Measurements from ENCODE around the gene NFKBIA.
"Not testable (repeated sequence)": the region's sequence is repeated elsewhere in the genome, so short reads cannot be mapped to it uniquely, and the experiment has no call there.

NFKBIA gene

GRCh38 chr14:35404449-35405303, at the start of gene NFKBIA:
TSS of gene NFKBIA (minus strand) at chr14:35404749. CDS start at chr14:35404644, 105 bp downstream.
- peak; percentile 89 for DNase-seq (ENCODE audit: low spot score)

- no peak for DNase-seq (ENCODE audit: low spot score)
These were observed 41.9 kb upstream of the NFKBIA start for GRCh38 chr14:35446450-35446849.

GRCh38 chr14:35444104-35444503, 39.6 kb upstream of the NFKBIA start:
- DNase-seq (ENCODE audit: low spot score), result no peak

GRCh38 chr14:35441160-35441559, 36.6 kb upstream of the NFKBIA start:
- no peak for DNase-seq (ENCODE audit: low spot score)

GRCh38 chr14:35438910-35439713, 34.6 kb upstream of the NFKBIA start:
- DNase-seq (ENCODE audit: low spot score), result peak; percentile 24

GRCh38 chr14:35438492-35438891, 33.9 kb upstream of the NFKBIA start:
- not testable (repeated sequence) for DNase-seq (ENCODE audit: low spot score)

GRCh38 chr14:35435177-35435576, 30.6 kb upstream of the NFKBIA start:
- no peak for DNase-seq (ENCODE audit: low spot score)

- DNase-seq (ENCODE audit: low spot score), result no peak
These were observed 29.3 kb upstream of the NFKBIA start for GRCh38 chr14:35433826-35434225.

- DNase-seq (ENCODE audit: low spot score), result no peak
These were observed 26.1 kb upstream of the NFKBIA start for GRCh38 chr14:35430459-35431199.

- no peak for DNase-seq (ENCODE audit: low spot score)
These were observed 25.4 kb upstream of the NFKBIA start for GRCh38 chr14:35429951-35430350.

- no peak for DNase-seq (ENCODE audit: low spot score)
These were observed 21.3 kb upstream of the NFKBIA start for GRCh38 chr14:35425850-35426249.

- no peak for DNase-seq (ENCODE audit: low spot score)
These were observed 19.1 kb upstream of the NFKBIA start for GRCh38 chr14:35423621-35424020.

GRCh38 chr14:35420036-35420811, 15.7 kb upstream of the NFKBIA start:
- peak; percentile 57 for DNase-seq (ENCODE audit: low spot score)

- no peak for DNase-seq (ENCODE audit: low spot score)
These were observed 14.9 kb upstream of the NFKBIA start for GRCh38 chr14:35419429-35419841.

GRCh38 chr14:35418093-35418492, 13.5 kb upstream of the NFKBIA start:
- no peak for DNase-seq (ENCODE audit: low spot score)

GRCh38 chr14:35416108-35416750, 11.7 kb upstream of the NFKBIA start:
- no peak for DNase-seq (ENCODE audit: low spot score)

- no peak for DNase-seq (ENCODE audit: low spot score)
These were observed 9.8 kb upstream of the NFKBIA start for GRCh38 chr14:35414365-35414764.

GRCh38 chr14:35412272-35413056, 7.9 kb upstream of the NFKBIA start:
- no peak for DNase-seq (ENCODE audit: low spot score)

GRCh38 chr14:35410858-35411257, 6.3 kb upstream of the NFKBIA start:
- no peak for DNase-seq (ENCODE audit: low spot score)

- DNase-seq (ENCODE audit: low spot score), result no peak
These were observed 5.0 kb upstream of the NFKBIA start for GRCh38 chr14:35409595-35409994.
